HUES6 (cell line): ENCODE measurements around the gene GPS1.

ENCODE experiments used
- H3K27ac ChIP-seq: 2 replicates; pipeline ENCODE4 v1.7.0; 2013; ENCODE audit warnings: low read depth, mild to moderate bottlenecking, low read length, inconsistent platforms
- H3K27me3 ChIP-seq: 2 replicates; pipeline ENCODE4 v1.6.1; 2013; ENCODE audit warnings: low read length; ENCODE audit not compliant: control insufficient read depth, insufficient read depth
- H3K36me3 ChIP-seq: 2 replicates; pipeline ENCODE4 v1.6.1; 2013; ENCODE audit warnings: low read length; ENCODE audit not compliant: control insufficient read depth, insufficient read depth
- H3K4me1 ChIP-seq: 2 replicates; pipeline ENCODE4 v1.6.1; 2013; ENCODE audit warnings: low read length; ENCODE audit not compliant: control insufficient read depth, insufficient read depth
- H3K4me3 ChIP-seq: 2 replicates; pipeline ENCODE4 v1.5.1; 2013; ENCODE audit warnings: low read depth, low read length
- H3K9ac ChIP-seq: one replicate; pipeline ENCODE4 v1.6.1; 2013; ENCODE audit warnings: mild to moderate bottlenecking, low read length
- H3K9me3 ChIP-seq: 2 replicates; pipeline ENCODE4 v1.6.1; 2013; ENCODE audit warnings: low read depth, low read length; ENCODE audit not compliant: control insufficient read depth, insufficient read depth

Gene GPS1

GRCh38 chr17:82021900-82022309 lies 29.8 kb upstream of the GPS1 start:
- Histone ChIP-seq H3K4me3 (peak overlapping the region; percentile 98), H3K27me3 (no peaks in the 10 kb centered on the region), H3K36me3 (peaks cover 20% of the 10 kb centered on the region), H3K27ac (peak overlapping the region; percentile 78; the same call in 1 of the 2 replicates), H3K9ac (peak overlapping the region; percentile 89), H3K9me3 (no peaks in the 10 kb centered on the region), H3K4me1 (peaks cover 19% of the 10 kb centered on the region)

- Histone ChIP-seq H3K27me3 (no peaks in the 10 kb centered on the region), H3K9me3 (no peaks in the 10 kb centered on the region), H3K9ac (peak within 1 kb of the TSS; percentile 89), H3K27ac (peak within 1 kb of the TSS; percentile 78; the same call in 1 of the 2 replicates), H3K4me3 (peak within 1 kb of the TSS; percentile 98), H3K36me3 (peaks cover 22% of the 10 kb centered on the region), H3K4me1 (peaks cover 19% of the 10 kb centered on the region)
Measured at GRCh38 chr17:82022310-82022980, 29.3 kb upstream of the GPS1 start, which contains the start of gene CENPX. TSS of gene CENPX (minus strand) at chr17:82022878. CDS start at chr17:82022861, 17 bp downstream.

- Histone ChIP-seq H3K9ac (peak within 1 kb of the TSS; percentile 89), H3K27ac (peak within 1 kb of the TSS; percentile 78; the same call in 1 of the 2 replicates), H3K4me1 (peaks cover 19% of the 10 kb centered on the region), H3K36me3 (peaks cover 24% of the 10 kb centered on the region), H3K27me3 (no peaks in the 10 kb centered on the region), H3K4me3 (peak within 1 kb of the TSS; percentile 98), H3K9me3 (no peaks in the 10 kb centered on the region)
Measured at GRCh38 chr17:82022981-82023446, 28.7 kb upstream of the GPS1 start, which contains the start of gene LRRC45. TSS of gene LRRC45 (plus strand) at chr17:82023305. CDS start at chr17:82023644, 339 bp downstream.

DNA sequence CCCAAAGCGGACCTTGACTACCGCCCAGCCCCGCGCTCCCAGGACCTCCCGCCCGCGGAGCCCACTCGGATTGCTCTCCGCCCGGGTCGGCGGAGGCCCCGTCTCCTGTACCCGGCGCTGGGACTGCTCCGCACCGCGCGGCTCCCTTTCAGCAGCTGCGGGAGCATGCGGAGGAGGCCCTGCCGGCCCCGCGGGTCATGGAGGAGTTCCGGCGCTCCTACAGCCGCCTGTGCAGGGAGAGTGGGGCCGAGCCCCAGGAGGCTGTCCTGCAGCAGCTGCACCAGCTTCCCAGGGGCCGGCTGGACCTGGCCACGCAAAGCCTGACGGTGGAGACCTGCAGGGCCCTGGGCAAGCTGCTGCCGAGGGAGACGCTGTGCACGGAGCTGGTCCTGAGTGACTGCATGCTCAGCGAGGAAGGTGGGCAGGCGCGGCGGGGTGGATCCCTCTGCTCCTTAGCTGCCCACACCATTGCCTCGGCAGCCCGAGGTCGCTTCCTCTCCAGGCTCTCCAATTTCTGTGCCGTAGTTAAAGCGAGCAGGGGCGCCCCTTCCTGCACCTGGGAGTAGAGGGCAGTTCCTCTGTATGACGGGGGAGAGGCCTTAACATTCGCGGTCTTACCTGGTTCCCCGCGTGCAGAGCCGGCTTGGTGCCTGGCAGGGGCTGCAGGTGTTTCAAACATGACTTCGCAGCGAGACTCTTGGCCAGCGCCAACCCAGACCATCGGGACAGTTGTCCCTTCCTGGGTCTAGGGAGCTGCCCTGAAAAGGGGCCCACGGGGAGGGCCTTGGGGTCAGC lies 28.1 kb upstream of the GPS1 start:
- Histone ChIP-seq H3K27ac (no peak overlapping the region), H3K4me3 (peak overlapping the region; percentile 94), H3K36me3 (peaks cover 24% of the 10 kb centered on the region), H3K9me3 (no peaks in the 10 kb centered on the region), H3K9ac (peak overlapping the region; percentile 72), H3K4me1 (peaks cover 19% of the 10 kb centered on the region), H3K27me3 (no peaks in the 10 kb centered on the region)

DNA sequence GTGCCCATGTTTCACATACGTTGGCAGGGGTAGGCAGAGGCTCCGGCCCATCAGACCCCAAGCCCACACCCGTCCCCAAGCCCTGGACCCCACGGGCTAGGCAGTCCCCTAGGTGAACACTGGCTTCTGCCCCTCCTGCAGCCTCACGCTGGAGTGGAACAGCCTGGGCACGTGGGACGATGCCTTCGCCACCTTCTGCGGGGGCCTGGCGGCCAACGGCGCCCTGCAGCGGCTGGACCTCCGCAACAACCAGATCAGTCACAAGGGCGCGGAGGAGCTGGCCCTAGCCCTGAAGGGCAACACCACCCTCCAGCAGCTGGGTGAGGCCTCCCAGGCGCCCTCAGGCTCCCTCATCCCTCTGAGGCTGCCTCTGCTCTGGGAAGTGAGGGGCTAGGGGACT lies 26.8 kb upstream of the GPS1 start:
- H3K4me1 ChIP-seq: peaks cover 19% of the 10 kb centered on the region
- no peak overlapping the region for H3K4me3 ChIP-seq
- H3K9ac ChIP-seq: no peak overlapping the region
- H3K36me3 ChIP-seq: peaks cover 28% of the 10 kb centered on the region
- H3K27me3 ChIP-seq: no peaks in the 10 kb centered on the region
- no peak overlapping the region for H3K27ac ChIP-seq
- H3K9me3 ChIP-seq: no peaks in the 10 kb centered on the region

- Histone ChIP-seq H3K4me1 (peaks cover 16% of the 10 kb centered on the region), H3K9me3 (no peaks in the 10 kb centered on the region), H3K36me3 (peaks cover 28% of the 10 kb centered on the region), H3K27ac (no peak overlapping the region), H3K9ac (no peak overlapping the region), H3K27me3 (no peaks in the 10 kb centered on the region), H3K4me3 (no peak overlapping the region)
Measured at GRCh38 chr17:82025401-82026107, 26.1 kb upstream of the GPS1 start.

- Histone ChIP-seq H3K4me1 (peaks cover 16% of the 10 kb centered on the region), H3K36me3 (peaks cover 28% of the 10 kb centered on the region), H3K27me3 (no peaks in the 10 kb centered on the region), H3K9ac (no peak overlapping the region), H3K9me3 (no peaks in the 10 kb centered on the region), H3K27ac (no peak overlapping the region), H3K4me3 (no peak overlapping the region)
Measured at GRCh38 chr17:82028246-82028645, 23.5 kb upstream of the GPS1 start.

GRCh38 chr17:82028966-82029365 lies 22.7 kb upstream of the GPS1 start:
- no peak overlapping the region for H3K4me3 ChIP-seq

GRCh38 chr17:82029391-82029790 lies 22.3 kb upstream of the GPS1 start:
- no peak overlapping the region for H3K9ac ChIP-seq
- H3K4me1 ChIP-seq: peaks cover 13% of the 10 kb centered on the region
- H3K36me3 ChIP-seq: peaks cover 28% of the 10 kb centered on the region
- no peak overlapping the region for H3K4me3 ChIP-seq
- no peaks in the 10 kb centered on the region for H3K9me3 ChIP-seq
- no peaks in the 10 kb centered on the region for H3K27me3 ChIP-seq
- H3K27ac ChIP-seq: no peak overlapping the region

More at GRCh38 chr17:82028966-82029365, 22.7 kb upstream of the GPS1 start:
- H3K27ac ChIP-seq: no peak overlapping the region
- no peak overlapping the region for H3K9ac ChIP-seq
- H3K9me3 ChIP-seq: no peaks in the 10 kb centered on the region
- H3K36me3 ChIP-seq: peaks cover 28% of the 10 kb centered on the region
- peaks cover 13% of the 10 kb centered on the region for H3K4me1 ChIP-seq
- H3K27me3 ChIP-seq: no peaks in the 10 kb centered on the region

GRCh38 chr17:82029990-82030469 lies 21.7 kb upstream of the GPS1 start:
- H3K36me3 ChIP-seq: peaks cover 29% of the 10 kb centered on the region
- H3K27me3 ChIP-seq: no peaks in the 10 kb centered on the region
- H3K4me3 ChIP-seq: 0 out of 2 replicates have a peak overlapping the region, but pooled peaks have one; percentile 80
- peaks cover 15% of the 10 kb centered on the region for H3K4me1 ChIP-seq
- H3K9ac ChIP-seq: no peak overlapping the region
- H3K27ac ChIP-seq: no peak overlapping the region
- no peaks in the 10 kb centered on the region for H3K9me3 ChIP-seq
